Measurements from ENCODE around the gene VCAN. TPM values are rescaled to one million over a fixed set of nuclear protein-coding genes. Genes with fewer than 3 reads are reported as not detected.

Gene VCAN
- total RNA-seq, 2 experiments from 2014 or later, result not detected

DNA sequence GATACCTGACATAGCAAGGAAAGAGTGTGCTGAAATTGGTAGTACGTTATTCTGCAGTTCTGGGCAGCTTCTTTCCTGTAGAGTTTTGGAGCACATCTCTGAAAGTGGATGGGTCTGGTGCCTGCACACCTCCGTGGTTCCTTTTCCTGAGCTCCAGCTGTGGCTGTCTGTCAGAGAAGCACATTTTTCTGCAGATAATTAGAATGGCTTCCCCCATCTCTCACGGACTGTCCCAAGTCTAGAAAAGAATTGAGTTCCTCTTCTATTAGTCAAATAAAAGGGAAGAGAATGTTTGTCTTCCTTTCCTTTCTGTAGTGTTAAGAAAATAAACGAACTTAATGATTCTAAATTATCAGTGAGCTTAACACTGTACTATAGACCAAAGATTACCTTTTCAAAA is 55.7 kb downstream of the VCAN start:
- Mint-ChIP-seq H3K4me1 (ENCODE audit: low read depth) (no peaks in the 10 kb centered on the region), H3K9me3 (no peaks in the 10 kb centered on the region), H3K36me3 (ENCODE audit: low read depth) (no peaks in the 10 kb centered on the region), H3K4me3 (no peak overlapping the region), H3K27ac (no peak overlapping the region), H3K27me3 (ENCODE audit: low read depth) (peaks cover 6% of the 10 kb centered on the region)
- intact Hi-C loops (cut with micrococcal nuclease), result no loop called here
- CTCF ChIA-PET, result no interaction called here
- no peak for DNase-seq

DNA sequence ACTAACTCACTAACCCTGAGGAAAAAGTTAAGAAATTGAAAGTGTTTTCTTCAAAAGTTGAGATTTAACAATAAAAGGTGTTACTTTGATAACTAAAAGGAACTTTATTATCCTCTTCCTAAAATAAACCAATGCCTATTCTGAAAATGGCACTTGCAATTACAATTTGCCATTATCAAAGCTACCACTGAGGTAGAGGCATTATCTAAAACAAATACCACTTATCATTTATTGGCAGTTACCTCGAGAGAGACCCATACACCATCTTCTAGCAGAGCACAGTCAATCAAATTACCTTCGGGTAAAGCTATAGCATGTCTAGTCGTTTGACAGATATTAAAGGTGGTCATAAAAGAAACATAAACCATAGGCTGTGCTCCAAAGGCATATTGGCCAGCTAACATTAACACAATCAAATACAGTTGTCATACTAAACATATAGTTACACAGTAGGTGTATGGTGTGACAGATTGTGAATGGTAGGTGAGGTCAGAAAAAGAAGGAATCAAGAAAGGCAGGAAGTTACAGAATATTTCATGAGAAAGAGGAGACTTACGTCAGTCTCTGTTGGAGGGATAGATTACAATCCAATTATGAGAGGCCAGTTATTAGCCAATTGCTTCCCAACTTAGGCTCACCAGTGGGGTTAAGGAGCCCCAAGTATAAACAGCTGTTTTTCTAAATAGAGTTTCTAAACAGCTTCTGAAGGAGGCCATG is 56.3 kb downstream of the VCAN start:
- peaks cover 6% of the 10 kb centered on the region for H3K27me3 Mint-ChIP-seq (ENCODE audit: low read depth)
- no peaks in the 10 kb centered on the region for H3K4me1 Mint-ChIP-seq (ENCODE audit: low read depth)
- H3K27ac Mint-ChIP-seq, result no peak overlapping the region
- H3K4me3 Mint-ChIP-seq, result no peak overlapping the region
- CTCF ChIA-PET, result no interaction called here
- H3K9me3 Mint-ChIP-seq, result no peaks in the 10 kb centered on the region
- no peaks in the 10 kb centered on the region for H3K36me3 Mint-ChIP-seq (ENCODE audit: low read depth)
- intact Hi-C loops (cut with micrococcal nuclease), result no loop called here
- DNase-seq, result no peak

DNA sequence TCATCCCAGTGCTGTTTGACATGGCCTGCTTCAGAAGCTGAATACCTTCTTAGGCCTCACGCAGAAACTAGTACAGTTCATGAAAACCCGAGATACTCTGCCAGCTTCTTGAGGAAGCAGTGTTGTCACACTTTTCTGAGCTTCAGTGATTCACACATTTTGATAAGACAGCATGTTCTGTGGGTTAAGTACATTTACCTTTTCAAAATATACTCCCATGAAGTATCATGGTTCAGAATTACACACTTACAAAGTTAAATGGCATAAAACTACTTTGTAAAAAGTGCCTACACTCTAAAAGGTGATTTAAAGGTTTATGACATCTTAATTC is 56.9 kb downstream of the VCAN start:
- H3K9me3 Mint-ChIP-seq, result no peaks in the 10 kb centered on the region
- intact Hi-C loops (cut with micrococcal nuclease), result no loop called here
- CTCF ChIA-PET, result no interaction called here
- H3K27me3 Mint-ChIP-seq (ENCODE audit: low read depth), result peaks cover 6% of the 10 kb centered on the region
- no peak for DNase-seq
- no peak overlapping the region for H3K4me3 Mint-ChIP-seq
- no peaks in the 10 kb centered on the region for H3K36me3 Mint-ChIP-seq (ENCODE audit: low read depth)
- no peak overlapping the region for H3K27ac Mint-ChIP-seq
- H3K4me1 Mint-ChIP-seq (ENCODE audit: low read depth), result no peaks in the 10 kb centered on the region

DNA sequence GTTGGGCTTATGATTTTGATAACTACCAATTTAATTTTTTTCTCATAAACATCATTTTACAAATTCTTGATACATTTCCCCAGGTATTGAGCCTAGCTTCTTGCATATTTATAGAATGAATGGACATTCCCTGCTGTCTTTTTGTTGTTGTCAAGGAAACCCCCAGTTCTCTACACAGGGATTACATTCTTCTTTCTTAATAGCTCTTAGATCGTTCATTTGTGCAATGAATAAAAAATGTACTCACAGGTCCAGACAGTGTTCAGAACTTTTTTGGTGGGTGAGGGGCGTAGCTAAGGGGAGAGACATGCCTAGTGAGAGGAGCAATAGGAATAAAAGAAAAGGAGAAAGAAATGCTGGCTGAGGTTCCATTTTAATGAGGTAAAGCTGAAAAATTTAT is 58.6 kb downstream of the VCAN start:
- no peaks in the 10 kb centered on the region for H3K36me3 Mint-ChIP-seq (ENCODE audit: low read depth)
- no peaks in the 10 kb centered on the region for H3K9me3 Mint-ChIP-seq
- H3K4me3 Mint-ChIP-seq, result no peak overlapping the region
- peaks cover 8% of the 10 kb centered on the region for H3K27me3 Mint-ChIP-seq (ENCODE audit: low read depth)
- no peak overlapping the region for H3K27ac Mint-ChIP-seq
- no peaks in the 10 kb centered on the region for H3K4me1 Mint-ChIP-seq (ENCODE audit: low read depth)
- DNase-seq, result no peak
- intact Hi-C loops (cut with micrococcal nuclease), result no loop called here
- CTCF ChIA-PET, result no interaction called here

DNA sequence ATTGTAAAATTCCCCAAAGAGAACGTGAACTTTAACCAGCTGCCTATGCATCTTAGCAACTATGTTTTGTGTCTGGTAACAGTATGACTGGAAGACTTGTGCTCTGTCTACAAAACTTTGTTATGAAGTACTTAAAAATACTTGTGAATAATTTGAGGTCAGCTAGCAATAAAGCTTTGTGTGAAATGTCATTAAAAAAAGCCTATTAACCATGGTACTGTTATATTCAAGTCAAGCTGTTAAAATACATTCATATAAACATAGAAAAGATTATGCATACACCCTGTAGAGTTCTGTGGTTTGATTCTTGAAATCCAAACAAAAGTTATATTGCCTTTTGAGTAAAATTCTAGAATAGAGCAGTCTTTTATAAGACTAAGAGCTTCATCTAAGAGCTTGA is 60.1 kb downstream of the VCAN start:
- H3K4me1 Mint-ChIP-seq (ENCODE audit: low read depth), result no peaks in the 10 kb centered on the region
- intact Hi-C loops (cut with micrococcal nuclease), result no loop called here
- H3K36me3 Mint-ChIP-seq (ENCODE audit: low read depth), result no peaks in the 10 kb centered on the region
- CTCF ChIA-PET, result interaction anchor here (0.6 kb wide), 1 partner anchor 99 kb away, joined by 3 read pairs; no protein-coding TSS in a partner anchor
- no peak overlapping the region for H3K27ac Mint-ChIP-seq
- no peak for DNase-seq
- H3K27me3 Mint-ChIP-seq (ENCODE audit: low read depth), result peaks cover 8% of the 10 kb centered on the region
- no peaks in the 10 kb centered on the region for H3K9me3 Mint-ChIP-seq
- H3K4me3 Mint-ChIP-seq, result no peak overlapping the region

DNA sequence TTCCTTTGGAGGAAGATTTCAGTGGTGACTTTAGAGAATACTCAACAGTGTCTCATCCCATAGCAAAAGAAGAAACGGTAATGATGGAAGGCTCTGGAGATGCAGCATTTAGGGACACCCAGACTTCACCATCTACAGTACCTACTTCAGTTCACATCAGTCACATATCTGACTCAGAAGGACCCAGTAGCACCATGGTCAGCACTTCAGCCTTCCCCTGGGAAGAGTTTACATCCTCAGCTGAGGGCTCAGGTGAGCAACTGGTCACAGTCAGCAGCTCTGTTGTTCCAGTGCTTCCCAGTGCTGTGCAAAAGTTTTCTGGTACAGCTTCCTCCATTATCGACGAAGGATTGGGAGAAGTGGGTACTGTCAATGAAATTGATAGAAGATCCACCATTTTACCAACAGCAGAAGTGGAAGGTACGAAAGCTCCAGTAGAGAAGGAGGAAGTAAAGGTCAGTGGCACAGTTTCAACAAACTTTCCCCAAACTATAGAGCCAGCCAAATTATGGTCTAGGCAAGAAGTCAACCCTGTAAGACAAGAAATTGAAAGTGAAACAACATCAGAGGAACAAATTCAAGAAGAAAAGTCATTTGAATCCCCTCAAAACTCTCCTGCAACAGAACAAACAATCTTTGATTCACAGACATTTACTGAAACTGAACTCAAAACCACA is 67.4 kb downstream of the VCAN start:
- H3K4me1 Mint-ChIP-seq (ENCODE audit: low read depth), result peaks cover 12% of the 10 kb centered on the region
- DNase-seq, result no peak
- no peak overlapping the region for H3K27ac Mint-ChIP-seq
- intact Hi-C loops (cut with micrococcal nuclease), result no loop called here
- CTCF ChIA-PET, result no interaction called here
- H3K36me3 Mint-ChIP-seq (ENCODE audit: low read depth), result no peaks in the 10 kb centered on the region
- H3K4me3 Mint-ChIP-seq, result no peak overlapping the region
- H3K27me3 Mint-ChIP-seq (ENCODE audit: low read depth), result peaks cover 17% of the 10 kb centered on the region
- no peaks in the 10 kb centered on the region for H3K9me3 Mint-ChIP-seq

DNA sequence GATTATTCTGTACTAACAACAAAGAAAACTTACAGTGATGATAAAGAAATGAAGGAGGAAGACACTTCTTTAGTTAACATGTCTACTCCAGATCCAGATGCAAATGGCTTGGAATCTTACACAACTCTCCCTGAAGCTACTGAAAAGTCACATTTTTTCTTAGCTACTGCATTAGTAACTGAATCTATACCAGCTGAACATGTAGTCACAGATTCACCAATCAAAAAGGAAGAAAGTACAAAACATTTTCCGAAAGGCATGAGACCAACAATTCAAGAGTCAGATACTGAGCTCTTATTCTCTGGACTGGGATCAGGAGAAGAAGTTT is 67.9 kb downstream of the VCAN start:
- Mint-ChIP-seq H3K4me1 (ENCODE audit: low read depth) (peaks cover 12% of the 10 kb centered on the region), H3K9me3 (no peaks in the 10 kb centered on the region), H3K27ac (no peak overlapping the region), H3K27me3 (ENCODE audit: low read depth) (peaks cover 17% of the 10 kb centered on the region), H3K4me3 (no peak overlapping the region), H3K36me3 (ENCODE audit: low read depth) (no peaks in the 10 kb centered on the region)
- intact Hi-C loops (cut with micrococcal nuclease), result no loop called here
- no peak for DNase-seq
- CTCF ChIA-PET, result no interaction called here

DNA sequence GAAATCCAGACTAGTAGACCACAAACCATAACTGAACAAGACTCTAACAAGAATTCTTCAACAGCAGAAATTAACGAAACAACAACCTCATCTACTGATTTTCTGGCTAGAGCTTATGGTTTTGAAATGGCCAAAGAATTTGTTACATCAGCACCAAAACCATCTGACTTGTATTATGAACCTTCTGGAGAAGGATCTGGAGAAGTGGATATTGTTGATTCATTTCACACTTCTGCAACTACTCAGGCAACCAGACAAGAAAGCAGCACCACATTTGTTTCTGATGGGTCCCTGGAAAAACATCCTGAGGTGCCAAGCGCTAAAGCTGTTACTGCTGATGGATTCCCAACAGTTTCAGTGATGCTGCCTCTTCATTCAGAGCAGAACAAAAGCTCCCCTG is 68.6 kb downstream of the VCAN start:
- intact Hi-C loops (cut with micrococcal nuclease), result no loop called here
- Mint-ChIP-seq H3K27me3 (ENCODE audit: low read depth) (peaks cover 16% of the 10 kb centered on the region), H3K4me1 (ENCODE audit: low read depth) (peaks cover 12% of the 10 kb centered on the region), H3K4me3 (no peak overlapping the region), H3K27ac (no peak overlapping the region), H3K9me3 (no peaks in the 10 kb centered on the region), H3K36me3 (ENCODE audit: low read depth) (no peaks in the 10 kb centered on the region)
- CTCF ChIA-PET, result no interaction called here
- DNase-seq, result no peak

DNA sequence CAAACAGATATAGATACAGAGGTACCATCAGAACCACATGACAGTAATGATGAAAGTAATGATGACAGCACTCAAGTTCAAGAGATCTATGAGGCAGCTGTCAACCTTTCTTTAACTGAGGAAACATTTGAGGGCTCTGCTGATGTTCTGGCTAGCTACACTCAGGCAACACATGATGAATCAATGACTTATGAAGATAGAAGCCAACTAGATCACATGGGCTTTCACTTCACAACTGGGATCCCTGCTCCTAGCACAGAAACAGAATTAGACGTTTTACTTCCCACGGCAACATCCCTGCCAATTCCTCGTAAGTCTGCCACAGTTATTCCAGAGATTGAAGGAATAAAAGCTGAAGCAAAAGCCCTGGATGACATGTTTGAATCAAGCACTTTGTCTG is 69.2 kb downstream of the VCAN start:
- Mint-ChIP-seq H3K4me3 (no peak overlapping the region), H3K36me3 (ENCODE audit: low read depth) (no peaks in the 10 kb centered on the region), H3K27ac (no peak overlapping the region), H3K27me3 (ENCODE audit: low read depth) (peaks cover 15% of the 10 kb centered on the region), H3K9me3 (no peaks in the 10 kb centered on the region), H3K4me1 (ENCODE audit: low read depth) (peaks cover 12% of the 10 kb centered on the region)
- no peak for DNase-seq
- intact Hi-C loops (cut with micrococcal nuclease), result no loop called here
- CTCF ChIA-PET, result no interaction called here

DNA sequence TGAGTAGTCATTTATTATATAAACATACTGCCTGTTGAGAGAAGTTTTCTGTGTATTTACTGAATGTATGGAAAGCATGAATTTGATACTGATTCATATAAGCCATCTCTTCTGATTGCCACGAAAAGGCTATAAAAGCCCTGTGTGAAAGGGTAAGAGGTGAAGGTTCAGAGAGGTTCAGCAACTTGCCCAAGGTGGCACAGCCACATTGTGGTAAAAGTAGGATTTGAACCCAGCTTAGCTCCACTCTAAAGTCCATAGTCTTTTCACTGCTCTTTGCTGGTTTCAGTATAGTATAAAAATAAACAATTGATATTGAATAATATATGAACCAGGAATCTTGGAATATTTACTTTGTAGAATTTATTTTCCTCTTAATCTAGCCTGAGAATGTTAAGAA is 71.3 kb downstream of the VCAN start:
- no peak for DNase-seq
- intact Hi-C loops (cut with micrococcal nuclease), result no loop called here
- Mint-ChIP-seq H3K4me3 (no peak overlapping the region), H3K4me1 (ENCODE audit: low read depth) (peaks cover 12% of the 10 kb centered on the region), H3K27ac (no peak overlapping the region), H3K9me3 (no peaks in the 10 kb centered on the region), H3K36me3 (ENCODE audit: low read depth) (no peaks in the 10 kb centered on the region), H3K27me3 (ENCODE audit: low read depth) (peaks cover 10% of the 10 kb centered on the region)
- CTCF ChIA-PET, result no interaction called here

DNA sequence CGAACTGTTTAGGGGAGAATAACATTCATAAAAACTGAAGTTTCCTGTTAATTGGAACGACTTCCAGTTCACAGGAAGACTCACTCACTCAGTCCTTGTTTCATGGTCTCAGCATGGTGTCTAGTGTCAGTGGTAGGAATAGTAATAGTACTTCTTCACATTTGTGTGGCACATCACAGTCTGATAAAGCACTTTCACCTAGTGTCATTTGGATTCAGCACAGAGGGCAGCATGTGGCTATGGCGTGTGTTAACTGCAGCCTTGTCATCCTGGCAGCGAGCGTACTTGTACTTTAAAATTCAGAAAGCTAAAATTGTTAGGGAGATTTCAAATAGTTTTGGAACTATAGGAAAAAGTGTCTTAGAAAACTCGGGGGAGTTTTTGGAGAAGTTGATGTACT is 72.4 kb downstream of the VCAN start:
- intact Hi-C loops (cut with micrococcal nuclease), result no loop called here
- Mint-ChIP-seq H3K27me3 (ENCODE audit: low read depth) (peaks cover 7% of the 10 kb centered on the region), H3K27ac (no peak overlapping the region), H3K9me3 (no peaks in the 10 kb centered on the region), H3K4me3 (no peak overlapping the region), H3K4me1 (ENCODE audit: low read depth) (peaks cover 7% of the 10 kb centered on the region), H3K36me3 (ENCODE audit: low read depth) (no peaks in the 10 kb centered on the region)
- no peak for DNase-seq
- CTCF ChIA-PET, result no interaction called here

DNA sequence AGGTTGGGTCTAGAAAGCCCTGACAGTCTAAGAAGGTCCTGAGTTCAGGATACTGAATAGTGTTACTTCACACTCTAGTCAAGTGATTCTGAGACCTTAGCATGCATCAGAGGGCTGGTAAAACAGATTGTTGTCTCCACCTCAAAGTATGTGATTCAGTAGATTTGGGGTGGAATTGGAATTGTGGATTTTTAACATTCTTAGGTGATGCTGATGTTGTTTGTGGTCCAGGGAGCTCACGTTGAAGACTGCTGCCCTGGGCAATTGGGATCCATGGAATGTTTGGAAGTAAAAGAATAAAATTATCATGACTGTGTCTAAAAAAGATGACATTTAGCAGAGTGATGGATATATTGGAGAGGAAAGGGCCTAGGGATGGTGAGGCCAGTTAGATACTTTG is 75.6 kb downstream of the VCAN start:
- H3K27me3 Mint-ChIP-seq (ENCODE audit: low read depth), result peaks cover 6% of the 10 kb centered on the region
- DNase-seq, result no peak
- intact Hi-C loops (cut with micrococcal nuclease), result no loop called here
- CTCF ChIA-PET, result no interaction called here
- H3K4me3 Mint-ChIP-seq, result no peak overlapping the region
- H3K27ac Mint-ChIP-seq, result no peak overlapping the region
- no peaks in the 10 kb centered on the region for H3K36me3 Mint-ChIP-seq (ENCODE audit: low read depth)
- no peaks in the 10 kb centered on the region for H3K4me1 Mint-ChIP-seq (ENCODE audit: low read depth)
- H3K9me3 Mint-ChIP-seq, result no peaks in the 10 kb centered on the region

DNA sequence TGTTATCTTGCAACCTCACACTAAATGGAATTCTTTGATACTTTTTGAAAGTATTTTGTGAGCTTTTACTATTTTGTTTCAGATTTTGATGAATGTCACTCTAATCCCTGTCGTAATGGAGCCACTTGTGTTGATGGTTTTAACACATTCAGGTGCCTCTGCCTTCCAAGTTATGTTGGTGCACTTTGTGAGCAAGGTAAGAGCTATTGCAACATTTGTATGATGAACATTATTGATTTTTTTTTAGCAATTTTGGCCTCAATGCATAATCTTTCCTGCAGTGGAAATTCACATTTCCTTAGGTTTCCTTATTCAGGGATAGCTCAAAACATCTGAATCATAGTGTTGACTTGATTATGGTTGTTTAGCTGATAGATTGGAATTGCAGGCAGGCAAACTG is 76.3 kb downstream of the VCAN start:
- H3K4me1 Mint-ChIP-seq (ENCODE audit: low read depth), result no peaks in the 10 kb centered on the region
- no peak overlapping the region for H3K4me3 Mint-ChIP-seq
- CTCF ChIA-PET, result no interaction called here
- no peaks in the 10 kb centered on the region for H3K36me3 Mint-ChIP-seq (ENCODE audit: low read depth)
- H3K27me3 Mint-ChIP-seq (ENCODE audit: low read depth), result peaks cover 6% of the 10 kb centered on the region
- no peak overlapping the region for H3K27ac Mint-ChIP-seq
- no peak for DNase-seq
- intact Hi-C loops (cut with micrococcal nuclease), result no loop called here
- no peaks in the 10 kb centered on the region for H3K9me3 Mint-ChIP-seq
